ENCODE results near the gene ANK3.

ANK3 gene

DNA sequence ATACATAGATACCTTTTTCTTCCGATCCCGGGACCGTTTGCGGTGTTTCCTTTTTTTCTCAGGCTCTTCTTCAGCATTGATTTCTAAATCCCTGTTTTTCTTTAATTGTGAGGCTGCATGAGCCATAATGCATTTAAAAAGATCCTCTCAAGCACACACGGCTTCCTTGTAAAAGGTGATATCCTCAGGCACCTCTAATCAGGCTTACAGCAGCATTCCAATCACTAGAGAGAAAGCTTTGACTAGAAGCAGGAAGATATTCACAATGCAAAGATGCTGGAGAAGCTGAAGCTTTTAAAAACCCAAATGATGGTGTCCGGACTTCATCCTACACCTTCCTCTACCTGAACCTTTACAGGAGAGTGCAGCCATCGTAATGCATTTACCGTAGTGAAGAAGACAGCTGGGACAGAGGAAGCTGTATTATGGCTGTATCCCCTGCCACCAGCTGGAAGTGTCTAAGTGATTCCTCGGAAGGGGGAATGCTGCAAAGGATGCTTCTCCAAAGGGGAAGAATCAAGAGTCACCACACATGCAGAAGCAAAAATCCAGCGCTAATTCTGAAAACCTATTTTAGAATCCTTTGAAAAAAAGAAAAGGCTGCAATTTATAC is at the start of gene ANK3:
TSS of gene ANK3 (minus strand) at position 463 of the 613 bp plus-strand sequence. CDS start at position 126, 337 bp downstream.
- no peak for DNase-seq (ENCODE audit: low read depth, low spot score)

DNA sequence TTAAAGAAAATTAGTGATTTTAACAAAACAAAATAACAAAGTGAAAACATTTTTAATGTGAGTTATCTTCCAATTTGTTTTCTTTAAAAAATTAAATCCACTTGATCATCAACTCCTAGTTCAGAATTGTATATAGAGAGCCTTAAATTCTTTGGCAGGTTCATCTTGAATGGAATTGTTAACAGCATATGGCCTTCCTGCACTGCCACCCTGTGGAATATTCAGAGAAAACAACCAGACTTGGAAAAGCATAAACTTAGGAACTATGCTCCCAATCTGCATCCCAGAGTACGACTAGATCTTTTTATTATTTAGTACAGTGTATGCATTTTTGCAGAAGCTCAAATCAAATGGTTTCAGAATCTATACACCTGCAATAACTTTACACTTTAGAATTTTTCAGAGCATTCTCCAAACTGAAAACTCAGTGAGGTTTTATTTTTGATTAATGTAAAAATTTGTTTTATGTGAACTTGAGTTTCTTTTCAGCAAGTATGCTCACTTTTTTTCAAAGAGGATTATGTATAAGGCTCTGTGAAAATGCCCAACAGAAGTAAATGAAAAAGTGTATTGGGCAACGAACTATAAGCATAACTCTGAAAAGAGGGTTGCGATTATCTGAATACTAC is 44.9 kb upstream of the ANK3 start:
- no peak for DNase-seq (ENCODE audit: low read depth, low spot score)

DNA sequence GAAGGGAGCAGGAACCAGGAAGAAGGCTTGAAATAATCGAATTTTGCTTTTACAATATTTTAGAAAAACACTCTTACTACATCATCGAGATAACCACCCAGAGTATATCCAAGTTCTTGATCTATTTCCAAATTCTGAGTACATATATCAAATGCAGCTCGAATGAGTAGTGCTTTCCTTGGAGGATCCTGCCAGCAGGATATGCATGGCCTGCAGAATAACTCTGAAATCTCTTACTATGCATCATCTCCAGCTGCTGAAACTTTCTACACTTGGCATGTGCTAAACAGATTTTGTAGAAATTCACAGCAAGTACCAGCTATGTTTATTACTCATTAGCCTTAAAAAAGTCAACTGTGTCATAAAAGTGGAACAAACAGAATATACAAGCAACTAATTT is 44.0 kb upstream of the ANK3 start:
- DNase-seq (ENCODE audit: low read depth, low spot score): no peak

DNA sequence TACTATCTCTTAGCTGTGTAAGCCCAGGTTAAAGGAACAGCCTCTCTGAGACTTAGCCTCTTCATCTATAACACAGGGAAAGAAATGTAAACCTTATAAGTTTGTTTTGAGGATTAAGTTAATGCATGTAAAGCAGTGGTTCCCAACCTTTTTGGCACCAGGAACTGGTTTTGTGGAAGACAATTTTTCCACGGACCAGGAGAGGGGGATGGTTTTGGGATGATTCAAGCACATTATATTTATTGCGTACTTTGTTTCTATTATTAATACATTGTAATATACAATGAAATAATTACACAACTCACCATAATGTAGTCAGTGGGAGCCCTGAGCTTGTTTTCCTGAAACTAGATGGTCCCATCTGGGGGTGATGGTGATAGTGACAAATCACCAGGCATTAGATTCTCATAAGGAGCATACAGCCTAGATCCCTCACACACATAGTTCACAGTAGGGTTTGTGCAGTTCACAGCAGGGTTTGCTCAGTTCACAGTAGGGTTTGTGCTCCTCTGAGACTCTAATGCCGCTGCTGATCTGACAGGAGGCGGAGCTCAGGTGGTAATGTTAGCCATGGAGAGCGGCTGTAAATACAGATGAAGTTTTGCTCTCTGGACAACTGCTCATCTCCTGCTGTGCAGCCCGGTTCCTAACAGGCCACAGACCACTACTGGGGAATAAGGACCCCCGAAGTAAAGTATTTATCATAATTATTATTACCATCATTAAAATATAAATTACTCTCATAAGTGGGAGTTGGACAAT is 41.3 kb upstream of the ANK3 start:
- no peak for DNase-seq (ENCODE audit: low read depth, low spot score)

DNA sequence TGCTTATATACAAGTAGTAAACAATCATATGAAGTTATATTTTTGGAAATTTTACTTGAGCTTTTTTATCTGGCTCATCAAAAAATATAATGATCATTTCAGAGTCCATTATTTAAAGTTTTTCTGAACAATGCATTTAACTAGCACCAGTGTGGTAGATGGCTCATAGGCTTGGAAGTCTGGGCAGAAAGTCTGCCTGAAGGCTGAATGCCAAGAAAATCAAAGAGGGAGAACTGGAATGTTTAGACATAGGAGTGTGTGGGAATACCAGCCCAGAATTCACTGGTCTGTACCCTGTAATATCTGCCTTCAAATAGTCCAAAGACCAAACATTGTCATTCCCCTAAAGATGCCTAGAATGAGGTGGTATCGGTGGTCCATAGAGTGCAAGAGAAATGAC is 40.3 kb upstream of the ANK3 start:
- no peak for DNase-seq (ENCODE audit: low read depth, low spot score)

DNA sequence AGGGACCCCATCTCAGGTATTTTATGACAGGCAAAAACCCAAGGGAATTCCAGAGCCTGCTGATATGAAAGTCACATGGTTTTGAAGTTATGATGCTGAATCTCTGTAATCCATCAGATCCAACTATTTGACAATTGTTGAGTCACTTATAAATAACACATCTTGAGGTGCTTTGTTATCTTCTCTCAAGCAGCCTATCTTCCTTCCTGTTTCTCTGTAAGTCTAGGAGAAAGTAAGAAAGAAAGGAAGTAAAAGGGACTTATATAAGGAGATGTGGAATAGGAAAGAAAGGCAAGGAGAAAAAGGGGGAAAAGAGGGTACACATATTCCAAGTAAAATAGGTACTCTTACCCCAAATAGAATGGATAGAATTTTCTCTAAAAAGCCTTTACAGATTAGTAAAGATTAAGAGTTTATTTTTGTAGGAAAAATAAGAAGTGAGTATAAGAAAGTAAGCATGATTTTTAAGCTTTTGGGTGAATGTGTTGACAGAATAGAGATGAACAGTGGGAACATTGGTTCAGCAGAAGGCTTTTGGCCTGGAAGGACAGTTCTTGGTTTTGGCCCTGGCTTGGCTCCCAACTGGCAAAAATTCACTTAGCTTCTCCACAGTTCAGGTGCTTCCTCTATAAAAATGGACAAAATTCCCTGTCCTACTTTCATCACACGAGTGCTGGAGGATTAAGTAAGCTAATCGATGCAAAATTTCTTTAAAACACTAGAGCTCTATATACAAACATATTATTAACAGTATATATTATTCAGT is 39.6 kb upstream of the ANK3 start:
- no peak for DNase-seq (ENCODE audit: low read depth, low spot score)

DNA sequence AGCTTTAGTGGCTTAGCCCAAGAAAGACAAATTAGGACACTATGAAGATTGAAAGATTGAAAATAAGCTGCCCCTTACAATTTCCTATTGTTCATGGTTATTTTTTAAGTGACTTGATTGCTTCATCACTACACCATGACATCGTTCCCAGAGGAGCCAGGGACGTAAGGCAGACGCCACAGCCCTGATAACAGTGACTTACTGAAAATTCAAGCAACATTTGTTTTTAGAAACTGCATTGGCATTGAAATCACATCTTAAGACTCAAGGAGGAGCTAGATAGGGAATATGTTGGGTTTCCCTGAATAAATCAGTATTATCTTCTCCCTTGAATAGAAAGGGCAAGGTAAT is 38.7 kb upstream of the ANK3 start:
- no peak for DNase-seq (ENCODE audit: low read depth, low spot score)

DNA sequence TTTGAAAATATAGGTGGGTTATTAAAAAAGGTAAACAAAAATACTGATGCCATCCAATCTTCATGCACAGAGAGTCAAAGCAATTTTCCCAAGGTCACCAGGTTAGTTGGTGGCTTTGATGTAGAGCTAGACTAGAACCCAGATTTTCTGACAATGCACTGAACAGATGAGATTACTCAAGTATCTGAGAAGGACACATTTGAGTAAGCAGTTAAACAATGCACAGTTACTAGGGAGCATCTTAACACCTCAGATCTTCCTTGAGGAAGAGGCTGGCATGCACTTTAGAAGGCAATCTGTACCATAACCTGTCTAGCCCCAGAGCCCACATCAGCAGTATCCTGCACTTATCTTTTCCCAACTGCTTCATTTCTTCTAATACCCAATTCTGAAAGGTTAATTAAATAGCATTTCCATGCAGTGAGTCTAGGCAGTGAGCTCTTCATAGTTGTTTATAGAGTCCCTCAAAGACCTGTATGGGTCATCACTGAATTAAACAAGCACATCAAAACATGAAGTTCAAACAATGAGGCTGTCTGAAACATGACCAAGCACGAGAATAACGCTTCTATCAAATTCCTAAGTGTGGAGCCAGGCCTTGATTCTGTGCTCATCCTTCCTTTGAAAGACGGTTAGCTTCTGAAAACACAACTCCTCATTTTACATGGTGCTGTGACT is 38.2 kb upstream of the ANK3 start:
- DNase-seq (ENCODE audit: low read depth, low spot score): no peak

DNA sequence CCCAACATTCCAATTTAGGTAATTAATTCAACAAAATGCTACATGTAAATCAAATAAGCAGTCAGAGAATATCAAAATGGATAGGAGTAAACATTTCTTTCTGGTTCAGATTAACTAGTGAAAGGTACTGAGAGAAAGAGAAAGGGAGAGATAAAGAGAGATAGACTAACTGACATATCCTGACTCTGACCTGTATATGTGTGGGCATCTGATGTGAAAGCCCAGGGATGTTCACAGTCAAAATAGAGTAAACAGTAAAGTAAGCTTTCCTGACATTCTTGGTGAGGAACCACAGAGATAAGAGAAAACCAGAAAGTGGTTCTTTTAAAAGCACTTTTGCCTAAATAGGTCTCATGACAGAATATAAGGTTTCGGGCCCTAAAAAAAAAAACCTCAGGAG is 37.5 kb upstream of the ANK3 start:
- DNase-seq (ENCODE audit: low read depth, low spot score): no peak

DNA sequence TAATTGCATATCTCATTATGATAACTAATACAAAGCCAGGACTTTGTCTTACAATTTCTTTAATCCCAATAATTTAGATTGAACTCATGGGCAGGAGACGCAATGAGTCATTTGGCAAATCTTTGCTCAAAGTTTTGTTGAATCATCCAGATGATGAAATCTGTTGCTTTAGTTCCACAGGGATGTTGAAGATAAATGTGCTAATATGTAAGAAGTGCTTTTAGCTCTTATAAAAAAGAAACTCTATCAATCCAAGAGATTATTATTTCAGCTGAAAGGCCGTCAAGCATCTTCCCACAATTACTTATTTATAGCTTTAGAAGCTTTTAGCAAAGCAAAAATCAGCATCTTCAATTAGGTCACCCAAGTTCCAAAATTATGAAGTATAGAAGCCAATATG is 36.8 kb upstream of the ANK3 start:
- no peak for DNase-seq (ENCODE audit: low read depth, low spot score)

DNA sequence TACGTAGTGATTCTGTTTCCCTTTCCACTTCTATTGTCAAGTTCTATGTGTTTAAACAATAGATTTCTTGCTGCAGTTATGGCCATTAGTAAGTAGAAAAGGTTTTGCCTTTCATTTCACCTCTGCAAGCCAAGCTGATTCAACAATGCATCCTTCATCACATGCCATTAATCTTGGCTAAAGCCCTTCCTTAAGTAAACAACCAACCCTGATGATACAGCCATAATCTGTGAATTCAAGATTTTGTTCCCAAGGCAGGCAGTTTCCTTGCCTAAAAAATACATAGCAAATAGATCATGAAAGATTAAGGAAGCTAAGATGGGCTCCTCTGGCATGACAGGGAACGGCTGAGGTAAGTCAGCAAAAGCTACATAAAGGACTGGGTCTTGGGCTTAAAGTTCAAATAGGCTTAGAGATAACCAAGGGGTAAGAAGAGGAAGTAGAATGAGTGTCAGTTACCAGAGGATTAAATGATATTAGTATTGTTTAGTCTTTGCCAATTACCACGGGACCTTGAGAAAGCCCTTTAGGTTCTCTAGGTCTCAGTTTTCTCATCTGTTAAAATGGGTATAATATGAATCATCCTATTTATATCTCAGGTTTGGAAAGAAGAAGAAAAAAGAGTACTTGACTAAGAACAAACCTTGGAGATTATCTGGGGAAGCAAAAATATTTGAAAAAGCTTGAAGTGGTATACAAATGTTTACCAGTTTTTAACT is 35.9 kb upstream of the ANK3 start:
- no peak for DNase-seq (ENCODE audit: low read depth, low spot score)

DNA sequence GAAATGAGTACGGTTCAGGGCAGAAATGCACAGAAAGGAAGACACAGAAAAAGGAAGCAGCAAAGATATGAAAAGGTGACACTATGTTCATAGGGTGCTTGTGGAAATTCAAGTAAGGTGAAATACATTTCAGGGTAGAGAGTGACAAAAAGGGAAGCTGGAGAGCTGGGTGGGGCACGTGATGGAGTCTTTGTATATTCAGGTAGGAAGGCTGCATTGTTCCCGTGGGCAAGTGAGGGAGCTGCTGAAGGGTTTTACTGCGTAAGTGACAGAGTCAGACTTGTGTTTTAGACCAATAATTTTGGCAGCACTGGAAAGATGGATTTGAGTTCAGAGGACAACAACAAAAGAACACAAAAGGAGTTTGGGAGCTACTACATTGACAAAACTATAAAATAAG is 35.3 kb upstream of the ANK3 start:
- DNase-seq (ENCODE audit: low read depth, low spot score): no peak

DNA sequence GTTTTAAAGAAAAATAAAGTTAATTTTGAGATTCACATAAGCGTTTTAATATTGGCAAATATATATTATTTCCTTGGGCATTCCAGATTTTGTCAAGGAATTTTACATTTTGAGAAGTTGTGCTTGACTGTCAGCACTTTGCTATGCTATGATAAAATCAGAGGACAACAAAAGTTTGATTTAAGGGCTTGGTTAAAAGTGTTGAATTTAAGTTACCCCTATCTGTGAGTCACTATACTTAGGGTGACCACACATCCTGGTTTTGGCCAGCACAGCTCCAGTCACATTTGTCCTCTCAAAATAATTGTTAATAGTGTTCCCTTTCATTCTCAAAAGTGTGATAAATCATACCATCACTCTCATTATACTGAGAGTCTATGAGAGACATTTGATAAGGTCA is 34.2 kb upstream of the ANK3 start:
- DNase-seq (ENCODE audit: low read depth, low spot score): no peak

DNA sequence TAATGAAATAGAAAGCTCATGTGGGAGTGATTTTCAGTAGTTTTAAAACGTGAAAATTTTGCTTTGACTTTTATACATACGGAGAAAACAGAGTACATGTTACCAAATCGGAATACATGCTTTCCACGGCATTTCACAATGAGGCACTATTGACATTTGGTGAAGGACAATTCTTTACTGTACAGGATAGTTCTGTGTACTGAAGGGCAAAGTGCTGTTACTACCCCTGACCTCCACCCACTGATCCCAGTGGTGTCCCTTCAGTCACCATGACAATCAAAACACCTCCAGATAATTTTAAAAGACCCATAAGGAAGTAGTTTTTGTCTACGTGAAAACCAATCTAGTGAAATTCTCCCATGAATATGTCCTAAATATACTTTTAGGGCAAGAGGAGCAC is 33.1 kb upstream of the ANK3 start:
- DNase-seq (ENCODE audit: low read depth, low spot score): no peak

DNA sequence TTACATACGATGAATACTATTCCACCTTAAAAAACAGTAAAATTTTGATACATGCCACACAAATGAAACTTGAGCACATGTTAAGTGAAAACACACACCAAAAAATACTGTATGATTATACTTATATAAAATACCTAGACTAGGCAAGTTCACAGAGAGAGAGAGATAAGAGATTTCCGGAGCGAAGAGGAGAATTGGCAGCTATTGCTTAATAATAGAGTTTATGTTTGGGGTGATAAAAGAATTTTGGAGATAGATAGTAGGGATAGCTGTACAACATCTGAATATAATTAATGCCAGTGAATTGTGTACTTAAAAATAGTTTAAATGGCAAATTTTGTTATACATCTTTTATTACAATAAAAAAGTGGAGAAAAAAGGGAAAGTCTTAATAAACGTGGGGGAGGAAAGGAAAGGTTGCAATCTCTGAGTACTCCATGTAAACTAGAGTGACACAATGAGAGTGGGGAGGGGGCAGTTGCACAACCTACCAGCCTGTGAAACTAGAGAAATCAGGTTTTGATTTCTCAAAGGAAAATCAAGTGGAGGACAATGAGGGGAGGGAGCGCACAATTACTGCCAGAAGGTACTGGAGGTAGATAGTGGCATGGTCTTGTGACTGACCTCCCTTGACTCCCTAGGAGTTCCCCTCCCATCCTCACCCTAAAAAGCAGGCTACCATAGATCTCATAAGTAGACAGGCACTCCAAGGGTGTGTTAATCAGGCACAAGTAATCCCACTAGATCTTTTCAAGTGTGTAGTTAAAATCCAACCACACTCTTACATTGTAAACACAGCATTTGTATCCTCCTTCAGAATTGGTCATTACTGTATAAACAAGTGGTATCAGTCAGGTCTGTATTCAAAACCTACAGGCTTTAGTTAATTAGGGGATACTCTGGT is 31.6 kb upstream of the ANK3 start:
- DNase-seq (ENCODE audit: low read depth, low spot score): no peak

DNA sequence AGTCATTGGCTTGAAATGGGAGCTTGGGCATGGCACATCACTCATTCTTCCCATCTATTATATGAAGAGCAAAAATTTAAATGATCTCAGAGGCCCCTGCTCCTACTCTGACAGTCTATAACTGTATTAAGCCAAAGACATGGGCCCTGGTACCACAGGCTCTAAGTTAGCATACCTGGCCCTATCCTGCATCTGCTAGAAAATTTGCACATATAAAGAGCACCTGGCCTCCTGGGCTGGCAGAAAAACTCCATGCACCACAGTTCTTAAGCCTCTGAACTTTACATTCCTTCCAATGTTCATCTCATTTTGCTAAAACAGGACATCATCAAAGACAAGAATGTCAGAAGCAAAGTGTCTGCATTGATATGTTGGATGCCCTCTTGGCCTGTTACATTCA is 29.6 kb upstream of the ANK3 start:
- no peak for DNase-seq (ENCODE audit: low read depth, low spot score)

DNA sequence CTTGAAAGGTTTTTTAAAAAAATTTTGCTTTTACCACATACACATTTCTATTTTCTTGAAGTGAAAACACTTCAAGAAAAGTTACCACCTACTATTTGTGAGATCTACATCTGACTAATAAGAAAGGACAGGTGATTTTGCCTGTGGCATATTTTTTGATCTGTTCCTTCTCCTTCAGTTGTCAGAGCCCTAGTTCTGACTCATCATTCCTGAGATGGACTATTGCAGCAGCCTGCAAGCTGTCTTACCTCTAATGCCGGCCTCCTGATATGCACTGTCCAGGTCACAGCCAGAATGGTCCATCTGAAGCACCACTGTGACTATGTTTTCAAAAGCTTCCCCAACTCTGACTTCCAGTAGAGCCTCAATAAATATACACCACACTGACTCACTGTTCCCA is 28.2 kb upstream of the ANK3 start:
- no peak for DNase-seq (ENCODE audit: low read depth, low spot score)

DNA sequence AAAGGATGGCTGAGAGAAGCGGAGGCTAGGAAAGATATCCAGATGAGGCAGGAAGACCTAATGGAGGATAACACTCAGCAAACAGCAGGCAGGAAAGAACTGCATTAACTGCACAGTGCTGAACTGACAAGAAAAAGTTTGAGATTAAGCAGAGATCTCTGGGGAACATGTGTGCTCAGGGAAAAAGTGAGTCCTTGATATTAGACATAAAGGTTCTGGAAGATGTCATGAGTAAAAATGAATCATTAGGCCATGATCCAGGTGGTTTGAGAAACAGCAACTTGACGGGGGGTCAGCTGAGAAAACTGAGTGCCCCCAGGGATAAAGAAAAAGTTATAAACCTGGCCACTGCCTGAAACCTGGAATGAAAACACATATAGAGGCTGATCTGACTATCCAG is 27.3 kb upstream of the ANK3 start:
- DNase-seq (ENCODE audit: low read depth, low spot score): no peak

DNA sequence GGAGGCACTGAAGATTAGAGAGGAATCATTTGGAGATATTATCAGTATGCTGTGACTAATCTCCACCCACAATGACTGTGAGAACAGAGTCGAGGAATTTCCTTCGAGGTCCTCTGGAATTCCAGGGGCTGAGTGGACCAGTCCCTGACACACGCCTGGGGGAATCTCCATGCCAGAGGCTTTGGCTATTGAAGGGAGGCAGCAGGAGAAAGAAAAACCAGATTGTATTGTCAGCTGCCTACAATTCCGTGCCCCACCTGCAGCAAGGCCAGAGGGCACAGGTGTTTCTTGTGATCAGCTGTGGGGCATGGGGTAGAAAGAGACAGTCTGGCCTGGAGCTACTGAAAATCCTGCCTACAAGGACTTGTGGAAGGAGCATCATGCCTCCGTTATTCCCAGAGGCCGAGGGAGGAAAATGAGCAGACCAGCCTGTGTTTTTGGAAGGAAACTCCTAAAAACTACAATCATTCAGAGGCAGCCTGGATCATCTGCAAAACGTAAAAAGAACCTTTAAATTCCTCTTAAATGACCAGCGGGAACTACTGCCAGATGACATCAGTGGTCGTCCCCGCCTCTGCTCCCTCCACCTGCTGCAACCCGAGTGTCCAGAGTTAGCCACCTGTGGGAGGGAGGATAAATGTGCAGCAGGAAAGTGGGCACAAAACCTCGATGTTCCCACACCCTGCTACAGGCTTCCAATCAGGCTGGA is 25.4 kb upstream of the ANK3 start:
- peak; percentile 89 for DNase-seq (ENCODE audit: low read depth, low spot score)

DNA sequence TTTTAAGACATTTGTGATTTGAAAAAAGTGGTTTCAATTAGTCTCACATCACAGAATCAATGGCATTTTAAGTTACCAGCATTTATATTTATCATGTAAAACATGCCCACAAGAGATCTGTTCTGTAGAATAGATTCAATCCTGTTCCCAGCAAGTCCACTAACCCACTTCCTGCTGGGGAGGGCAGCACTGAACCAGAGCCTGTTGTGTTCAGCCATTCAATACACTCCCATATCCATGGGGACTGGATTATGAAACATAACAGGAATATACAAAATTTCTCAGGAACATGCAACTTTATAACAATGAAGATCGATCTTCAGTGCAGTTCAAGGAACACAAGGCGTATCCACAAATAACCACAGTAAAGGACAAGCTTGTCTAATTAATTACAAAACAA is 24.4 kb upstream of the ANK3 start:
- DNase-seq (ENCODE audit: low read depth, low spot score): no peak

All from ELF-1 (cell line).